Measurements from ENCODE around the gene ANO9. TPM values are rescaled to one million over a fixed set of nuclear protein-coding genes. Genes with fewer than 3 reads are reported as not detected.

ANO9 gene
- total RNA-seq, 1 experiment from 2014 or later = 85.5 TPM

GRCh38 chr11:451738-452137, 9.9 kb upstream of the ANO9 start:
- Mint-ChIP-seq H3K27me3 (ENCODE audit: insufficient read depth, unreplicated experiment) (no peaks in the 10 kb centered on the region), H3K36me3 (ENCODE audit: insufficient read depth, unreplicated experiment) (peaks cover 26% of the 10 kb centered on the region), H3K27ac (ENCODE audit: unreplicated experiment) (peak overlapping the region; percentile 84), H3K4me1 (ENCODE audit: low read depth, unreplicated experiment) (peaks cover 11% of the 10 kb centered on the region), H3K4me3 (ENCODE audit: unreplicated experiment) (peak overlapping the region; percentile 84), H3K9me3 (ENCODE audit: unreplicated experiment) (no peaks in the 10 kb centered on the region)
- TF ChIP-seq CTCF (IDR thresholded peaks at IDR 0.05; ENCODE audit: insufficient read depth in 1 of 2, low read depth in 1 of 2, low read length in 1 of 2, severe bottlenecking in 1 of 2, unreplicated experiment in 1 of 2) = no peak
- CTCF ChIA-PET = no interaction called here
- Histone ChIP-seq H3K27me3 (replicated peaks; ENCODE audit: control insufficient read depth, insufficient read depth, low read length) (no peaks in the 10 kb centered on the region), H3K4me1 (peaks cover 18% of the 10 kb centered on the region), H3K36me3 (ENCODE audit: control insufficient read depth, insufficient read depth, low read length) (no peaks in the 10 kb centered on the region), H3K9me3 (no peaks in the 10 kb centered on the region), H3K4me3 (ENCODE audit: low read depth, low read length) (peak overlapping the region; percentile 87)
- POLR2A ChIA-PET = no interaction called here
- intact Hi-C loops (cut with micrococcal nuclease; ENCODE audit: unreplicated experiment) = loop anchor here (2.0 to 5.0 kb wide), 2 partner anchors 56 to 67 kb away; partner anchors contain the start of gene RNH1
- BruUV-seq (replicated peaks) = no TSS peak
- no peak for DNase-seq

GRCh38 chr11:450809-451451, 9.1 kb upstream of the ANO9 start:
- CTCF ChIA-PET = interaction anchor here (0.9 to 4.3 kb wide), 6 partner anchors 9 to 164 kb away, joined by 3 to 43 read pairs (median 8); partner anchors contain the start of gene ANO9
- Histone ChIP-seq H3K4me1 (peaks cover 26% of the 10 kb centered on the region), H3K36me3 (ENCODE audit: control insufficient read depth, insufficient read depth, low read length) (no peaks in the 10 kb centered on the region), H3K9me3 (no peaks in the 10 kb centered on the region), H3K27me3 (replicated peaks; ENCODE audit: control insufficient read depth, insufficient read depth, low read length) (no peaks in the 10 kb centered on the region), H3K4me3 (ENCODE audit: low read depth, low read length) (peak overlapping the region; percentile 87)
- no peaks in the 10 kb centered on the region for H3K27me3 Mint-ChIP-seq (ENCODE audit: insufficient read depth, unreplicated experiment)
- peaks cover 20% of the 10 kb centered on the region for H3K36me3 Mint-ChIP-seq (ENCODE audit: insufficient read depth, unreplicated experiment)
- peak; percentile 82 to 84 for DNase-seq
- peak overlapping the region; percentile 84 for H3K27ac Mint-ChIP-seq (ENCODE audit: unreplicated experiment)
- peaks cover 19% of the 10 kb centered on the region for H3K4me1 Mint-ChIP-seq (ENCODE audit: low read depth, unreplicated experiment)
- TSS peak; percentile 14 for BruUV-seq (replicated peaks)
- no peaks in the 10 kb centered on the region for H3K9me3 Mint-ChIP-seq (ENCODE audit: unreplicated experiment)
- POLR2A ChIA-PET = no interaction called here
- intact Hi-C loops (cut with micrococcal nuclease; ENCODE audit: unreplicated experiment) = loop anchor here (2.0 to 5.0 kb wide), 2 partner anchors 56 to 68 kb away; partner anchors contain the start of gene RNH1
- H3K4me3 Mint-ChIP-seq (ENCODE audit: unreplicated experiment) = peak overlapping the region; percentile 84
- peak in 1 of 2 experiments; percentile 40 for TF ChIP-seq CTCF (IDR thresholded peaks at IDR 0.05; ENCODE audit: insufficient read depth in 1 of 2, low read depth in 1 of 2, low read length in 1 of 2, severe bottlenecking in 1 of 2, unreplicated experiment in 1 of 2)

- Histone ChIP-seq H3K27me3 (replicated peaks; ENCODE audit: control insufficient read depth, insufficient read depth, low read length) (no peaks in the 10 kb centered on the region), H3K36me3 (ENCODE audit: control insufficient read depth, insufficient read depth, low read length) (no peaks in the 10 kb centered on the region), H3K4me3 (ENCODE audit: low read depth, low read length) (peak within 1 kb of the TSS; percentile 87), H3K4me1 (peaks cover 32% of the 10 kb centered on the region), H3K9me3 (no peaks in the 10 kb centered on the region)
- Mint-ChIP-seq H3K36me3 (ENCODE audit: insufficient read depth, unreplicated experiment) (peaks cover 20% of the 10 kb centered on the region), H3K27me3 (ENCODE audit: insufficient read depth, unreplicated experiment) (no peaks in the 10 kb centered on the region), H3K4me1 (ENCODE audit: low read depth, unreplicated experiment) (peaks cover 27% of the 10 kb centered on the region), H3K9me3 (ENCODE audit: unreplicated experiment) (no peaks in the 10 kb centered on the region), H3K27ac (ENCODE audit: unreplicated experiment) (peak within 1 kb of the TSS; percentile 84), H3K4me3 (ENCODE audit: unreplicated experiment) (peak within 1 kb of the TSS; percentile 85)
- DNase-seq = peak; percentile 95 to 96
- TF ChIP-seq CTCF (IDR thresholded peaks at IDR 0.05; ENCODE audit: insufficient read depth in 1 of 2, low read depth in 1 of 2, low read length in 1 of 2, severe bottlenecking in 1 of 2, unreplicated experiment in 1 of 2) = no peak
- POLR2A ChIA-PET = interaction anchor here (0.6 to 1.2 kb wide), 5 partner anchors 11 to 243 kb away, joined by 3 to 7 read pairs (median 4); partner anchors contain the start of genes BET1L, RIC8A and RNH1
- CTCF ChIA-PET = interaction anchor here (0.7 to 4.3 kb wide), 11 partner anchors 8 to 242 kb away, joined by 3 to 43 read pairs (median 7); partner anchors contain the start of genes ANO9, BET1L, PKP3 and RIC8A
- intact Hi-C loops (cut with micrococcal nuclease; ENCODE audit: unreplicated experiment) = loop anchor here (2.0 to 10.0 kb wide), 5 partner anchors 55 to 243 kb away; partner anchors contain the start of genes B4GALNT4, BET1L, PKP3 and RIC8A
- no TSS peak for BruUV-seq (replicated peaks)
These were observed 8.3 kb upstream of the ANO9 start, which contains the start of gene PTDSS2 for GRCh38 chr11:449889-450808. PTDSS2 (plus strand) TSS chr11:450279; CDS start chr11:450456, 177 bp downstream.
